ENCODE data around the gene PRX.
"Not testable (repeated sequence)": the region's sequence is repeated elsewhere in the genome, so short reads cannot be mapped to it uniquely, and the experiment has no call there.

DNA sequence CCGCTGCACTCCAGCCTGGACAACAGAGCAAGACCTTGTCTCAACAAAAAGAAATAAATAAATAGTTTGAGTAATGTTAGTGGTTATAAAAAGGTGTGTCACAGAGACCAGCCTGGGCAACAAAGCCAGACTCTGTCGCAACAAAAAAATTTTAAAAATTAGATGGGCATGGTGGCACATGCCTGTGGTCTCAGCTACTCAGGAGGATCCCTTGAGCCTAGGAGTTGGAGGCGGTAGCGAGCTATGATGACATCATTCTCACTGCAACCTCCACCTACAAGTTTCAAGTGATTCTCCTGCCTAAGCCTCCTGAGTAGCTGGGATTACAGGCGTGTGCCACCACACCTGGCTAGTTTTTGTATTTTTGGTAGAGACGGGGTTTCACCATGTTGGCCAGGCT, 40.8 kb upstream of the PRX start:
- TF ChIP-seq ARNT (IDR thresholded peaks at IDR 0.05); FOXM1 (IDR thresholded peaks at IDR 0.05; ENCODE audit: borderline replicate concordance); FOXK2 (IDR thresholded peaks at IDR 0.05); LEF1 (IDR thresholded peaks at IDR 0.05; ENCODE audit: borderline replicate concordance): not testable (repeated sequence)

Data from HEK293T (cell line).